Ureter (tissue), 1 donor: Measurements from ENCODE around the gene CYP19A1. TPM values are rescaled to one million over a fixed set of nuclear protein-coding genes. Genes with fewer than 3 reads are reported as not detected.

Experiments
- DNase-seq: peaks from one replicate; pipeline ENCODE4 v3.0.0-alpha.2; 2020; ENCODE audit warnings: low spot score
- total RNA-seq: library from RNA; stranded (reverse); gene quantifications from one replicate; pipeline ENCODE4 v1.2.4, GENCODE V29; 2023
- donor health status: DM: yes; HTN: yes; CAD: no.

The CYP19A1 gene
- total RNA-seq, 1 donor from 2014 or later, result 0.34 TPM

DNA sequence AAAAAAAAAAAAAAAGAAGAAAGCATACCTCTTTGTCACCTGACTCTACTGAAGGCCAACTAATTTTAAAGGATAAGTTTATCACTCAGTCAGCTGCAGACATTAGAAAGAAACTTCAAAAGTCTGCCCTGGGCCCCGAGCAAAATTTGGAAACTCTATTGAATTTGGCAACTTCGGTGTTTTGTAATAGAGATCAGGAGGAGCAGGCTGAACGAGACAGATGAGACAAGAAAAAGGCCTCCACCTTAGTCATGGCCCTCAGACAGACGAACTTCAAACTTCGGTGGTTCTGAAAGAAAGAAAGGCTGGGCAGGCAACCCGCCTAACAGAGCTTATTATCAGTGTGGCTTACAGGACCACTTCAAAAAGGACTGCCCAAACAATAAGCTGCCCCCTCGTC lies 21.6 kb upstream of the CYP19A1 start:
- no peak for DNase-seq

DNA sequence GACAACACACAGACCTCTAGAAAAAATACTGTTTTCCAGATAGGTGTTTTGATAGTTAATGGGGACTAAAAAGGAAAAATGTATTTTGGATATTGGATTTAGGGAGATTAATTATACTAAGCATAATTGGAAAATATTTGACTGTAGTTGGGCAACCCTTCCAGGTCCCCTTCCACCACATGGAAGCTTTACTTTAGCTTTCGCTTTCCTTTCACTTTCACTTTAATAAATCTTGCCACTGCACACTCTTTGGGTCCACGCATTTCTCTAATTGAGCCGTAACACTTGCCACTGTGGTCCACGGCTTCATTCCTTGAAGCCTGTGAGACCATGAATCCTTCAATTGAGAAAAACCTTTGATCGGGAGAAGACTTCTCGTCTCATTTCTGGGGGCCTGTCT lies 18.6 kb upstream of the CYP19A1 start:
- DNase-seq, result no peak

DNA sequence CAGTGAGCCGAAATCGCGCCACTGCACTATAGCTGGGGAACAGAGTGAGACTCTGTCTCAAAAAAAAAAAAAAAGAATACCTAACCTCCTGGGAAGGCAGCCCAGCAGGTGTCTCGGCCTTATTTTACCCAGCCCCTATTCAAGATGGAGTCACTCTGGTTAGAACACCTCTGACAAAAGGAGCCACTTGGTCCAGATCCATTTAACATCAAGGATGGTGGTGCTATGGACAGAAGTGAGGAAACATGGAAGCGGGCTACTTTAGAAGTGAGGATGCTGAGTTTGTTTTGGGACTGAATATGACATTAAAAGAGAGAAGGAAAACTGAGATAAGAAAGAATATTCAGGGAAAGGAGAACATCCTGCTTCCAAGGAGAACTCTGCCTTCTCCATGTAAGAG lies 17.8 kb upstream of the CYP19A1 start:
- no peak for DNase-seq

DNA sequence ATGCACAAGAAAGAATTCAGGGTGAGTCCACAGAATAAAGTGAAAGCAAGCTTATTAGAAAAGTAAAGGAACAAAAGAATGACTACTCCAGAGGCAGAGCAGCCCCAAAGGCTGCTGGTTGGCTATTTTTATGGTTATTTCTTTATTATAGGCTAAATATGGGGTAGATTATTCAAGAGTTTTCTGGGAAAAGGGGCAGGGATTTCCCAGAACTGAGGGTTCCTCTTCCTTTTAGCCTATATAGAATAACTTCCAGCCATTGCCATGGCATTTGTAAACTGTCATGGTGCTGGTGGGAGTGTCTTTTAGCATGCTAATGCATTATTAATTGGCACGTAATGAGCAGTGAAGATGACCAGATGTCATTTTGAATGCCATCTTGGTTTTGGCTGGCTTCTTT lies 16.7 kb upstream of the CYP19A1 start:
- DNase-seq, result no peak

DNA sequence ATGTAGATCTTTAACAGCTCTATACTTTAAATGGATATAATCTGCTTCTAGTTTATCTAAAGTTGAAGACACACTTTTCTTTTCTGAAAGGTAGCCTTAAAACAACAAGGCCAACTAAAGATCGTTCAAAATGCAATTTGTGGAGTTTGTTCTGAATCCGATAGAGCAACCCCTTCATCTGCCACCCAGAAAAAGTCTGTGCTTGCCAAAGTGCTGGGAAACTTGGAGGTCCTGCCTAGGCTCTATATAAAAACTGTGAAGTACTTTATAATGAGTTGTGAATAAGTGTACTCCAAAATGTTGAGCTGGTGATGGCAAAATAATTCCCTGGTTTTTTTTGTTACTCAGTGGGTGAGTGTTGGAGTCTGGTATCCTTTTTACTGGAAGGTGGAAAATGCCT lies 15.6 kb upstream of the CYP19A1 start:
- DNase-seq, result no peak

DNA sequence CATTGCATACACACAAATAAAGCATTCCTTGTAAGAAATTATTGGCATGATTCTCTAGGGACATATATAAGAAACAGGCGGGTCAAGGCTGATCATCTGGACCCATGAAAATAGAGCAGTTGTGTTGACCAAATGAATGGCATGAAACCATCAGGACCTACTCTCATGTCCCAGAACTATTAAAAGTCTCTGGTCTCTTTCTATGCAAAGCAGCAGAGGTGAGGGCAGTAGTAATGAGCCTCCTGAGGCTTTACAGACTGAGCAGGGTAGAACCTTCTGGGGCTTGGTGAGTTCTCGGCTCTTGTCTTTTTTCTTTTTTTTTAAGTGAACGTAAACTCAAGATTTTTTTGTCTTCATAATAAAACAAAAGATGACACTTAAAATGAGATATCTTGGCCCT lies 12.3 kb upstream of the CYP19A1 start:
- no peak for DNase-seq

DNA sequence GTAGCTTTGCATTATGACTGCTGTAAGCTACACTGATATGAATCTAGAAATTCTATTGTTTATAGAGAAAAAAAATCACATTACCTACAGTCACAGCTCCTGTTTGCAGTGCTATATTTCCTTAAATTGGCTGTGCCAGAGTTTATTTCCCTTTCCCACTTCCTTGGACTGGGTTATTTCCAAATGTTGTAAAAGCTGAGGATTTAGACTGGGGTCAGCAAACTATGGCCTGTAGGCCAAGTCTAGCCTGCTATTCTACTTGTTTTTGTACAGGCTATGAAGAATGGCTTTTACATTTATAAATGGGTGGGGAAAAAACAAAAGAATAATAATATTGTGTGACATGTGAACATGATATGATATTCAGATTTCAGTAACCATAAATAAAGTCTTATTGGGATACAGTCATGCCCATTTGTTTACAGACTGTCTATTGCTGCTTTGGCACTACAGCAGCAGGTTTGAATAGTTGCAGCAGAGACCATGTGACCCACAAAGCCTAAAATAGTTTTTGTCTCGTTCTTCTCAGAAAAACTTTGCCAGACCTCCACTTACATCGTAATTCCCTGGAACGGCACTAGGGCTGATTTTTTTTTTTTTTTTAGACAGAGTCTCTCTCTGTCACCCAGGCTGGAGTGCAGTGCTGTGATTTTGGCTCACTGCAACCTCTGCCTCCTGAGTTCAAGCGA lies 10.9 kb upstream of the CYP19A1 start:
- DNase-seq, result no peak

DNA sequence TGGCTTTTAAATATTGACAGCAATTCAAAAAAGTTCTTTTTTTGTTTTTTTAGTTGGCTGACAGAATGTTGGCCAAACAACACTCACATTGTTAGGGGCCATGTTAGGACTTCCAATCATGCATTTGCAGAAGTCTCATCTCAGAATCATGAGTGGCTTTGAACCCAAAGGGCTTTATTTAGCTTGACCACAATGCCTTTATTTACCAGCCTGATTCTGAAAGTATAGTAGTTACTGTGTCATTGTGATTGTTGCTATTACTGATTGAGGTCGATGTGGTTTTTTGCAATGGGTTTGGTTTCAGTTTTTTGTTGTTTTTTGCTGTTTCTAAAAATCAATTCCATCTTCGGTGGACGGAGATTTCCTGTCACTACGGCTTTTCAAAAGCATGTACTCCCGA lies 10.3 kb upstream of the CYP19A1 start:
- DNase-seq, result no peak

DNA sequence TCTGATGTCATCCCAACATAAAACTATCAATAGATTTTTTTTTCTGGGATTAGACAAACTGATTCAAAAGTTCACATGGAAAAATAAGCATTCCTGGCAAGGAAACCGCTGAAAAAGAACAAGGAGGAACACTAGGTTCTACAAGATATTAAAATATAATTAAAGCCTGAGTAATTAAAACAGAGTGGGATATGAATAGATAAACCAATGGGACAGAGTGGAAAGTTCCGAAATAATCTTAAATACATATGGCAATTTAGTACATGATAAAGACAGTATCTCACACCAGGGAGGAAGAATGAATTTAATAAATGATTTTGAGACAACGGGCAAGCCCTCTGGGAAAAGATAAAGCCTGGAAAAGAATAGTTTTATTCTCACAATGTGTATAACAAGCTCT lies 7.7 kb upstream of the CYP19A1 start:
- DNase-seq, result no peak

DNA sequence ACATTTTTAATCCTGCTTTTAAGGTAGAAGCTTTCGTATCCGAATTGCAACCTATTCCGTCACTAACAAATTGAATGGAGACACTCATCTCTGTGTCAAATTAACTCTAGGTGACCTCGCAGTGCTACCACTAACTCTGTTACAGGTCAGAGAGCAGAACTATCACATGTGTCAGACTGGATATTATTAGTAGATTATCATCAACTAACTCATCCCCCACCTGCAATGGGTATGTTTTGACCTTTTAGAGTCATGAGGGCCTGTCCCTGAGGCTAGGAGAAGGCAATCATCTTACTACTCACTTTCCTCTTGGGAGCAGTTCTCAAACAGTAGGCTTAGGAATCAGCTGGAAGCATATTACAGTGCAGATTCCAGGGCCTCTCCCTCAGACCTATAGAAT lies 5.1 kb upstream of the CYP19A1 start:
- DNase-seq, result no peak

DNA sequence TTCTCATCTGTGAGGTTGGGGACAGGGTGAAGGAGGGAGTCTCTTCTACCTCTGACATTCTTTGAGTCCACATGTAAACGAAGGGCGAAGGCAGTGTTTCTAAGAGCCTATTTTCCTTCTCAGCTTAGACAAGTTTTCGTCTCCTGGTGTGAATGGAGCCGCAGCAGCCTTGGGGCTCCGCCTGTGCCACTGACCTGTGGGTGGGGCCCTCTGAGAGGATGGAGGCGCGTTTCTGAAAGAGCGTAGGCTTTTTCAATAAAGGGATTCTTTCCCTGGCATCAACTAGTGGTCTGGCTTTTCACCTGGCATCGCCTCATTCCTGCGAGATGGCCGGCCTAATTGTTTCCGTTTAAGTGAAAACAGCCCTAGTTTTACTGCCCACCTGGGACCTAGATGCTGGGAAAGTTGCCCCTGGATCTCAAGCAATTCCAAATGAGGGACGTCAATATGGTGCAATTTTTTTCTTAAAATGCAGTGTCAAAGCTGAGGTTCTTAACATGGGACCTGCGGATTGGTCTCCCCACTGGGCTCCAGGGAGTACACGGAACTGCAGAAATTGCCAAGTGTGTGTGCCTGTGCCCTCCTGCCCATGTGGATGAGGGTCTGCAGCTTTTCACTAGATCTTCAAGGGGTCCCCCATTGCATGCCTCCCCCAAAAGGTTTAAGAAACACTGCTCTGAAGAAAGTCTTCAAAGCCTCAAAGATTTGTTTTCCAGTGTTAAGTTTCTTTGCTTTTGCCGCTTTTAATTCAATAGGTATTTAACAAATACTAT lies 4.0 kb upstream of the CYP19A1 start:
- DNase-seq, result no peak

DNA sequence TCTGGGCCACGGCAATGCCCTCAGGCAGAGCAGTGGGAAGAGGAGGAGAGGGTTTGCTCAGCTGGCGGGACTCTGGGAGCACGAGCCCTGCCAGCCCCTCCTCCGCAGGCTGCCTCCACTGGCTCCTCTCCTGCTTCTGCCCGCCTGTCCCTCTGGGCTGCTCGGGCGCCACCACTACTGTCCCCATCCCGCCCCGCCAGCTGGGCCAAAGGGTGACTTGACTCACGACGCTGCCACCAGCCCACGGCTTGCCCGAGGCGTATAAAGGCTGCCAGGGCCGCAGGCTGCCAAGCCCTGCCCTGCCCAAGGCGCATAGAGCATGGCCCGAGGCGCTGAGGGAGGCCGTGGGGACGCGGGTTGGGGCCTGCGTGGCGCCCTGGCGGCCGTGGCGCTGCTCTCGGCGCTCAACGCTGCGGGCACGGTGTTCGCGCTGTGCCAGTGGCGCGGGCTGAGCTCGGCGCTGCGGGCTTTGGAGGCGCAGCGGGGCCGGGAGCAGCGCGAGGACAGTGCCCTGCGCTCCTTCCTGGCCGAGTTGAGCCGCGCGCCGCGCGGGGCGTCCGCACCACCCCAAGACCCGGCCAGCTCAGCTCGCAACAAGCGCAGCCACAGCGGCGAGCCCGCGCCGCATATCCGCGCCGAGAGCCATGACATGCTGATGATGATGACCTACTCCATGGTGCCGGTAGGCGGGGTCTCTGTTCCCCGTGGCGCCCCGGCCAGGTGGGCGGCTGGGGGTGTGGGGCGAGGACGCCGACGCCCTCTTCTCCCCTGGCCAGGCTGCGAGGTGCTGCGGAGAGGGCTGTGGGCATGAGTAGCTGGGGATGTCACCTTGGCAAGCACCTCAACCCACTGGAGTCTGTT lies 3.2 kb upstream of the CYP19A1 start, which contains the start of gene GLDN:
Gene GLDN, plus strand, starts transcription at position 290 of the 861 bp plus-strand sequence. Its CDS starts 30 bp downstream, at position 320.
- no peak for DNase-seq

DNA sequence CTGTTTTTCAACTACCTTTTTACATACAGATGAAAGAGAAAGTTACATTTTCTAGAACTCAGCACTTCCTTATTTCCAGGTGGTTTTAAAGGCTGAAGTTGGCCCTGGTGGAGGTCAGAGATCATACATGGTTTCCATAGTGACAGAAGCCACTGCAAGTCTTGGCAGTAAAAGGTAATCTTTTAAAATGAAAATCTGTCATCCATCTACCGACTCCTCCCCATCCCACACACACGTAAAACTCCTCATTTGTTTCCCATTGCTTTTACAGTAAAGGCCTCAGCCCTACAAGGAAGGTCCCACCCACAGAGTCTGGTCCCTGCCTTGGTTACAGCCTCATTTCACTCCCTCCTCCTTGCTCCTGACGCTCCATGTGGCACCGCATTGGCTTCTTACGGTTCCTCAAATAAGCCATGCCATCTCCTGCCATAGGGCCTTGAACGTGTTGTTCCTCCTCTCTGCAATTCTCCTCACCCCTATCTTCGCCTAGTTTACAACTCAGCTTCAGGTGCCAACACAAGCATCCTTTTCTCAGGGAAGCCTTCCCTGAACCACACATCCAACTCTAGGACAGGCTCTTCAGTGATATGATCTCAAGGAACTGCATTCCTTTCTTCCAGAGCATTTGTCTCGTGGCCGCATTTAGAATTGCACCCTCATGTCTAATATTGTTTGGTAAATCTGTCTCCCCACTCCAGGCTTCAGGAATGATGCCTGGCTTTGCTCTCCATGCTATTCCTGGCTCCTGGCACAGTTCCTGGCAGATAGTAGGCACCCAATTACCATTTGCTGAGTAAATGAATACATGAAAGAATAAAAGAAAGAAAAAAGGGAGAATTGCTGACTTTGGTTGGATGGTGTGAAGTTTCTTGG lies 2.6 kb downstream of the CYP19A1 start:
- no peak for DNase-seq

DNA sequence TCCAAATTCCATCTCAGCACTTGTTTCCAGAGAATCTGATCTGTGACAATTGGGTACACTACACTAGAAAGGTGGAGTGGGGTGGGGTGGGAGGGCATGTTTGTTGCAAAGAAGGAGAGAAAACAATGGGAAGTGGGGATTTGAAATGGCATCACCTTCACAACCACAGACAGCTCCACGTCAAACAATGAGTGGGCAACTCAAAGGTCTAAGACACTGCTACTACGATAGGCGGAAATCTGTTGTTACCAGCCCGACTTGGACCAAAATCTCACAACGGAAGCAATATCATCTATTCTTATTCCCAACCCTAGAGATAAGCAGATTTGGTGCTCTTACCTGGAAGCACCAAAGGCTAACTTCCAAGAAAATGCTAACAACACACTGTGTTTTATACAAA lies 3.3 kb downstream of the CYP19A1 start:
- no peak for DNase-seq

DNA sequence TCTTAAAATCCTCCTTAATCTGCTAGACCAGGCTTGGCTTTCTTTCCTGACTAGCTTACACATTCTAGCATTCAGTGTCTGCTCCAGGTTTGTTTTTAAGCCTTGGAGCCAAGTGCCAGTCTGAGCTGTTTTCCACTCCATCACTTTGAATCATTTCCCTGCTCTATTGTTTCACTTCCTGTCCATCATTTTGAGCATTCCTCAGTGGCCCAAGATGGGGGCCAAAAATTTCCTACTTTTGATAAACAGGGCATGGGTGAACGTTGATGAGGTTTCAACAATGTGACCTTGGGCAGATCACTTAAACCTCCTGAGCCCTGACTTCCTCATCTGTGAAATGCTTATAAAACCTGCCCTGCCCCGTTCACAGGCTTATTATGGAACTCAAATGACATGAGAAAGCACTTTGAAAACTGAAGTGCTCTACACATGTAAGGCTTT lies 4.4 kb downstream of the CYP19A1 start:
- DNase-seq, result no peak

DNA sequence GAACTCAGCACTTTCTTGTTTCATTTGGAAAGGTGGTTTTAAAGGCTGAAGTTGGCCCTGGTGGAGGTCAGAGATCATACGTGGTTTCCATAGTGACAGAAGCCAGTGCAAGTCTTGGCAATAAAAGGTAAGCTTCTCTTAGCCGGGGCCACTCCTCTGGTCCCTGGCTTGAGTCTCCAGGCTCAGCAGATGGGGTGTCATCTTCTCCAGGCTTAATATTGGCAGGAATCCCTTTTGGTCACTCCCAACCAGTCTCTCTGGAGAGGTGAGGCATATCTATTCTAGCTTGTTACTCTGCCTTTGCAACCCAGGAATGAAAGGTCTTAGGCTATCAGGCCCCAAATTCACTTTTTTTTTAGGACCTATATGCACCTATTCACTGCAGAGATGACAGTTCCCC lies 4.8 kb downstream of the CYP19A1 start:
- DNase-seq, result no peak

DNA sequence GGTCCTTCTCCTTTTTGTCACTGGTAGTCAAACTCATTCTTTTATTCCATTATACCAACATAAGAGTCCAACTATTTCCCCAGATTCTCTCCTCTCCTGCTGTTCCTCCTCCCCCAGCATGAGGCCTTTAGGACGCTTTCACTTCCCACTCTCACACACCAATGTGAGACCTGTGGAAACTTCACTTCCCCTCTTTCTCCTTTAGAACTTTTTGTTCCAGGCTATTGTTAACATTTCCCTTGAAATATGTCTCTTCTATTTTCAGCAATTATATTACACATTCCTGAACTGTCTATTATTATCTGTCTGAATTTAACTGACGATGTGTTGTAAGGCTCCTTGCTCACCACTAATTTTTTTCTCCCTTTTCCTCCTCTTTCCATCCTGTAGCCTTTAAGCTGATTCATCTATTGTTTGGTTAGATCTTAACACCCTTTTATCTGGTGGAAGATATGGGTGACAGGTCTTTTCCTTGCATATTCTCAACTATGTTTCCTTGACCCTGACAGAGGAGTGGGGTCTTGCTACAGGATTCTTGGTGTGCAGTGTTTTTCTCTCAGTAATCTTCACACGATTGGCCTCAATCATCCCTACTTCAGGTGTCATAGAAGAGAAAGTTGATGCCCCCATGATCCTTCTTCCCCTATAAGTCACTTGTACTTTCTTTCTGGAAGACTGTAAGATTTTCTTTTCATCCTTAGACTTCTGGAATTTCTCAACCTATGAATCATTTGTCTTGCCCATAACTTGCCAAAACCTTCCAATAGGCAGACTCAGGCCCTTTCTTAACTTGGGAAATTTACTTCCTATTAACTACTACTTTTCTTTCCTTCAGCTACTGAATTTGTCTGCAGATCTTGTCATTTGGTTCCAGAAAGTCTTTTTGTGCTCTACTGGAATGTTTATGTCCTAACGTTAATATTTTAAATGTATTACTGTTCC lies 5.9 kb downstream of the CYP19A1 start:
- no peak for DNase-seq

DNA sequence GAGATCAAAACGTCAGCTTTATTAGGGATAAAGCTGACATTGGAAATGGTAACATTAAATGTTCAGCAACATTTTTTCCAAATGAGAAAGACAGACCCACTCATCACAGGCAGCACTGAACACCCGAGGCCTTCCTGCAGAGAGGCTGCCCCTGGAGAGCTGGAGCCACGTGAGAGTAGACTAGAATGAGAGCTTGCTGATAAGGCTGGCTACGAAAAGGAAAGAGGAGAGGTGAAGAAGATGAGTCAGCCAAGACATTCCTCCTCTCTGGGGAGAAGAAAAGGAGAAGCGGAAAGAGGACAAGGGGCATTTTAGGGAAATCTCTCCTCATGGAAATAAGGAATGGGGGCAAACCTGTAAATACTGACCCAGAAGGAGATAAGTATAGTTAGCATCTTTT lies 7.3 kb downstream of the CYP19A1 start:
- DNase-seq, result no peak

DNA sequence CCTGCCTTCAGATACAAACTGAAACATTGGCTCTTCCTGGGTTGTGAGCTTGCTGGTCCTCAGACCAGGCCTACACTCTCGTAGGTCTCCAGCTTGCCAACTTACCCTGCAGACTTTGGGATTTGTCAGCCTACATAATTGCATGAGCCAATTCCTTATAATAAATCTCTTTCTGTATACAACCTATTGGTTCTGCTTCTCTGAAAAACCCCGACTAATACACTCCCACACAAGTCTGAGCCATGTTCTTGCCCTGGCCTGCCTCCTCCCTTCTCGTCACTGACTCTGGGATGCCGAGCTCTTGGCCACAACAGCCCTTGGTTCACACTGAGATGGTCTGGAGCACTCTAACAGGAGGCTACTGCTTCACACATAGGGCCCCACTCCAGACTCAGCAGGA lies 9.5 kb downstream of the CYP19A1 start:
- DNase-seq, result no peak

DNA sequence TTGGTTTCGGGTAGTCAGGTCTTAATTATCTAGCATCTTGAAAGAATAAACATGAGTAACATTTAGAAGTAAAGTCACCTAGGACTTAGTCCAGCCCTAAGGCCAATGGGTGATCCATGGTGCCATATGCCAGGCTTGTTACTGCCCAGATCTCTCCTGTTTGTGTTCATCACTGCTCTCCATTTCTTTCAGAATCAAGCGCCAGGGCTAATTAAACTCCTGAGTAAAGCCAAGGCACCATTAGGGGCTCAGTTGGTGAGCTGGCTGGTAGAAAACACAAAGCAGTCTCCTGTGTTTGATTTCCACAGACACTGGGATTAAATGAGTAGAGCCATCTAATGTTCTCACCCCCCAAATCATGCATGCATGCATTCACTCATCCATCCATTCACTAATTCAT lies 11.3 kb downstream of the CYP19A1 start:
- no peak for DNase-seq
